IPS-18c (cell line): ENCODE results near the gene CALHM5.

Experiments used
- H3K4me3 ChIP-seq: 2 replicates; pipeline ENCODE4 v1.7.0; 2013; ENCODE audit warnings: low read depth, mild to moderate bottlenecking, low read length, moderate library complexity; ENCODE audit not compliant: insufficient read depth
- H3K9me3 ChIP-seq: one replicate; pipeline ENCODE4 v1.6.1; 2013; ENCODE audit warnings: mild to moderate bottlenecking, low read length, moderate library complexity; ENCODE audit not compliant: control insufficient read depth, insufficient read depth

The CALHM5 gene, protein sequence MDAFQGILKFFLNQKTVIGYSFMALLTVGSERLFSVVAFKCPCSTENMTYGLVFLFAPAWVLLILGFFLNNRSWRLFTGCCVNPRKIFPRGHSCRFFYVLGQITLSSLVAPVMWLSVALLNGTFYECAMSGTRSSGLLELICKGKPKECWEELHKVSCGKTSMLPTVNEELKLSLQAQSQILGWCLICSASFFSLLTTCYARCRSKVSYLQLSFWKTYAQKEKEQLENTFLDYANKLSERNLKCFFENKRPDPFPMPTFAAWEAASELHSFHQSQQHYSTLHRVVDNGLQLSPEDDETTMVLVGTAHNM

DNA sequence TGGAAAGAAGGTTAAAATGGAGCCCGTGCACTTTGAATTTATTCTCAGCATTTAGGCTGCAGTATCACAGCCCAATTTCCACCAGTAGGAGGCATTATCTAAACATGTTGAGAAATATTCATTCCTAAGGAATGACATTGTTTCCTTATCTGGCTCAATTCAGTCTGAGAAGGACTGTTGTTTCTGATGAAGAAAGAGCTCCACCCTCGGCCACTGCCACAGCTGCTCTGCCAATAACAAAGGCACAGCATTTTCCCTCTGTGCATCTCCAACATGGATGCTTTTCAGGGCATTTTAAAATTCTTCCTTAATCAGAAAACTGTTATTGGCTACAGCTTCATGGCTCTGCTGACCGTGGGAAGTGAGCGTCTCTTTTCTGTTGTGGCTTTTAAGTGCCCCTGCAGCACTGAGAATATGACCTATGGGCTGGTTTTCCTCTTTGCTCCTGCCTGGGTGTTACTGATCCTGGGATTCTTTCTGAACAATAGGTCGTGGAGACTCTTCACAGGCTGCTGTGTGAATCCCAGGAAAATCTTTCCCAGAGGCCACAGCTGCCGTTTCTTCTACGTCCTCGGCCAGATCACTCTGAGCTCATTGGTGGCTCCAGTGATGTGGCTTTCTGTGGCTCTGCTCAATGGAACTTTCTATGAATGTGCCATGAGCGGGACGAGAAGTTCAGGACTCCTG, at the start of gene CALHM5:
Gene CALHM5, plus strand, starts transcription at position 216 of the 687 bp plus-strand sequence. Its CDS starts 58 bp downstream, at position 274.
- Histone ChIP-seq H3K9me3 (no peaks in the 10 kb centered on the region), H3K4me3 (no peak within 1 kb of the TSS)

DNA sequence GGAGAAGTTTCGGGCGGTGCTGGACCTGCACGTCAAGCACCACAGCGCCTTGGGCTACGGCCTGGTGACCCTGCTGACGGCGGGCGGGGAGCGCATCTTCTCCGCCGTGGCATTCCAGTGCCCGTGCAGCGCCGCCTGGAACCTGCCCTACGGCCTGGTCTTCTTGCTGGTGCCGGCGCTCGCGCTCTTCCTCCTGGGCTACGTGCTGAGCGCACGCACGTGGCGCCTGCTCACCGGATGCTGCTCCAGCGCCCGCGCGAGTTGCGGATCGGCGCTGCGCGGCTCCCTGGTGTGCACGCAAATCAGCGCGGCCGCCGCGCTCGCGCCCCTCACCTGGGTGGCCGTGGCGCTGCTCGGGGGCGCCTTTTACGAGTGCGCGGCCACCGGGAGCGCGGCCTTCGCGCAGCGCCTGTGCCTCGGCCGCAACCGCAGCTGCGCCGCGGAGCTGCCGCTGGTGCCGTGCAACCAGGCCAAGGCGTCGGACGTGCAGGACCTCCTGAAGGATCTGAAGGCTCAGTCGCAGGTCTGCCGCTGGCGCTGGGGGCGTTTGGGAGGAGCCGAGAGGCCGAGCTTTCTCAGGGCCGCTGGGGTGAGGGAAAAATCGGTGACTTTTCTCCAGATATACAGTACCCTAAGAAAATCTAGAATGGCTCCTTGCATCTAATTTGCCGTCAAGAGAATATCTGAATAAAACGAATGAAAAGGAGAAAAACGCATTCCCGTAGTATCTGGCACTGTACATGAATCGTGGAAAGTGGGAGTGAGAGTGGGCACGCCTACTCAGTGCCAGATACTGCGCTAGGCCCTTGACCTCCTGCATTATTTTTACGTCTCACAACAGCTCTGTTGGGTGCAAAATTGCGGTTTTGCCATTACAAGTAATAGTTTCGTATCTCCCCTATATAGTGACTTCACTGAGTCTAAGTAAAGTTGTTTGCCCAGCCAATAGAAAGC, 49.2 kb upstream of the CALHM5 start:
- Histone ChIP-seq H3K4me3 (peak overlapping the region; percentile 52), H3K9me3 (no peaks in the 10 kb centered on the region)

DNA sequence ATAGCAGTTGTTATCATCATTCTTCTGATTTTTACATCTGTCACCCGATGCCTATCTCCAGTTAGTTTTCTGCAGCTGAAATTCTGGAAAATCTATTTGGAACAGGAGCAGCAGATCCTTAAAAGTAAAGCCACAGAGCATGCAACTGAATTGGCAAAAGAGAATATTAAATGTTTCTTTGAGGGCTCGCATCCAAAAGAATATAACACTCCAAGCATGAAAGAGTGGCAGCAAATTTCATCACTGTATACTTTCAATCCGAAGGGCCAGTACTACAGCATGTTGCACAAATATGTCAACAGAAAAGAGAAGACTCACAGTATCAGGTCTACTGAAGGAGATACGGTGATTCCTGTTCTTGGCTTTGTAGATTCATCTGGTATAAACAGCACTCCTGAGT, 48.1 kb upstream of the CALHM5 start:
- H3K9me3 ChIP-seq: no peaks in the 10 kb centered on the region
- no peak overlapping the region for H3K4me3 ChIP-seq

- Histone ChIP-seq H3K9me3 (no peaks in the 10 kb centered on the region), H3K4me3 (no peak overlapping the region)
Observed at GRCh38 chr6:116465246-116465645, 46.2 kb upstream of the CALHM5 start.

- Histone ChIP-seq H3K4me3 (no peak overlapping the region), H3K9me3 (no peaks in the 10 kb centered on the region)
Observed at GRCh38 chr6:116467096-116467495, 44.3 kb upstream of the CALHM5 start.

DNA sequence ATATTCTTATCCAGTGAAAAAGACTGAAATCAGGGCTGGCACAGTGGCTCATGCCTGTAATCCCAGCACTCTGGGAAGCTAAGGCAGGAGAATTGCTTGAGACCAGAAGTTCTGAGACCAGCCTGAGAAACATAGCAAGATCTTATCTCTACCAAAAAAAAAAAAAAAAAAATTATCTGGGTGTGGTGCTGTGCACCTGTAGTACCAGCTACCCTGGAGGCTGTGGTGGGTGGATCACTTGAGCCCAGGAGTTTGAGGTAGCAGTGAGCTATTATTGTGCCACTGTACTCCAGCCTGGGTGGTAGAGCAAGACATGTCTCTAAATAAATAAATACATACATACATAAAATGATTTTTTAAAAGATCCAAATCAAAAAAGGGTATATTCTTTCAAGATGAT, 43.9 kb upstream of the CALHM5 start:
- H3K4me3 ChIP-seq: no peak overlapping the region
- H3K9me3 ChIP-seq: no peaks in the 10 kb centered on the region

DNA sequence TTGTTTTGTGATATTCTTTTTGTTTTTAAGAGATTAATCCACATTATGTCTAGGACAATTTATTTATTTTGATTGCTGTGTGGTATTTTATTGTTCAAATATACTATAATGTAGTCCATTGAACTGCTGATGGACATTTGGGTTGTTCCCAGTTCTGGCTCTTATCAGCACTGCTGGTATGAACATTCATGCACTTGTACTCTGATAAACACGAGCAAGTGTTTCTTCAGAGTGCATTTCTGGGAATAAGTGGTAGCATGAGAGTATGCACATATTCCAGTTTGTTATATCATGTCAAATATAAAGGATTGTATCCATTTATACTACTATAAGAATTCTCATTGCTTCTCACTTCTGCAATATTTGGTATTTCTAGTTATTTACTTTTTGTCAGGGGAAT, 43.1 kb upstream of the CALHM5 start:
- Histone ChIP-seq H3K9me3 (no peaks in the 10 kb centered on the region), H3K4me3 (no peak overlapping the region)

DNA sequence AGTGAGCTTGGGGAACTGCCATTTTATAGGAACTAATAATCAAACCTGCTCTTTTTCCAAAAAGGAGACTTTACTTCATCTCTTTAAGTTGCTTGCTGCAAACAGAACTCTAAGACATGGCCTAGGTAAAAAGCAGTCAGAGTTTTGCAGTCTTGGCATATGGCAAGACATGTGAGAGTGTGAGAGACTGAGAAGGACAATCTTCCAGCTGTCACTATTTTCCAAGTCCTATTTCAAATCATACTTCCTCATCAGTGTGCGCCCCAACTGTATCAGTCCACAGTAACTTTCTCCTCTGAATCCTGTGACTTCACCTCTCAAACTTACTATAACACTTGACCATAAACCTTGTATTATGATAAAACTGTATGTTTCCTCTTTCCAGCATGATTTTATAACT, 39.9 kb upstream of the CALHM5 start:
- H3K9me3 ChIP-seq: no peaks in the 10 kb centered on the region
- no peak overlapping the region for H3K4me3 ChIP-seq

- Histone ChIP-seq H3K9me3 (no peaks in the 10 kb centered on the region), H3K4me3 (no peak overlapping the region)
Observed at GRCh38 chr6:116472706-116473105, 38.7 kb upstream of the CALHM5 start.

DNA sequence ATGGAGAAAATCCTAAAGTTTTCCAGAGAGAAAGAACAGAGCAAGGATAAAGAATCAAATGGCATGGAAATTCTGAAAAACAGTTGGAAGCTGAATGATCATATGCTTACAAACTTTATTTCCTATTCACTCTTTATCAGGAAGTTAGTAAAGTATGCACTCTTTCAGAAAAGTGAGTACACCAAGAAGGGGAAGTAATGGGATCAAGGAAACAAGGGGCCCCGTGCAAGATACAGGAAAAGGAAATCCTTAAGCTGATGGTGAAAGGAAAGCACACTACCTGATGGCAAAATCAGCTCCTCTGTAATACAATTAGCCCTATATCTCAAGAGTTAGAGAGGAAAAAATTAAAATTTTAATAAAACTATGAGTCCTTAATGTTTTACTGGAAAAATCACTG, 36.3 kb upstream of the CALHM5 start:
- no peaks in the 10 kb centered on the region for H3K9me3 ChIP-seq
- H3K4me3 ChIP-seq: no peak overlapping the region

GRCh38 chr6:116476002-116476678, 35.3 kb upstream of the CALHM5 start:
- Histone ChIP-seq H3K9me3 (no peaks in the 10 kb centered on the region), H3K4me3 (no peak overlapping the region)

DNA sequence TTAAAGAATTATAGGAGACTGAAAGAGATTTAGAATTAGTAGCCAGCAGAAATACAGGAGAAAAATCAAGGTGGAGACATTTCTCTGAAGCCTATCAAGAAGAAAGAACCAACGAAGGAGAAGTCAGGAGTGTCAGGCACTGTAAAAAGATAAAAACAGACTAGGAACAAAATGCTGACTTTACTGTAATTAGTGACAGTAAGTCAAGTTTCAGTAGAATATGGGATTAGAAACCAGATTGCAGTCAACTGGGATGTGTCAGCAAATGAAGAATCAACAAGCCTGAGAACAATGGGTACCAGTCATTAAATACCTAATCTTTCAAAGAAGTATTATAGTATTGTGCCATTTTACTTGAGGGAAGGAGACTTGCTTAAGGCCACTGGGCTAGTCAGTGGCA, 28.7 kb upstream of the CALHM5 start:
- H3K4me3 ChIP-seq: no peak overlapping the region
- no peaks in the 10 kb centered on the region for H3K9me3 ChIP-seq

DNA sequence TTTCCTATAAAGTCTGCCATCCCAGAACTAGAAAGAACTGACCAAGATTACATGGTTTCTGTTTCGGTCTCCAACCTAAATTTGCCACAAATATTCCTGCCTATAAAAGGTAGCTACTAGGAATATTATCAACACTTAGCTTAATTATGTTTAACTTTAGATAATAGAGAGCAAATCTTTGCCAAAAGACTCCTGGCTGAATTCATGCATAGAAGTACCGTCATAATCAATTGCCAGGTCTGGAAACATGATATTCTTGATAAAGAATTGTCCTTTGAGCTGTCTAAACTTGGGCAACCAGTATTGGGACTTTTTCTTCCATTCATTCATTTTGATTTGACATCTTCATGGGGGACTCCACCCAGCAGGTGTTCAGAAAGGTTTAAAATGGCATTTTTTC, 27.8 kb upstream of the CALHM5 start:
- Histone ChIP-seq H3K9me3 (no peaks in the 10 kb centered on the region), H3K4me3 (no peak overlapping the region)

- no peak overlapping the region for H3K4me3 ChIP-seq
- no peaks in the 10 kb centered on the region for H3K9me3 ChIP-seq
Observed at GRCh38 chr6:116485559-116486184, 25.8 kb upstream of the CALHM5 start.

- Histone ChIP-seq H3K9me3 (no peaks in the 10 kb centered on the region), H3K4me3 (no peak overlapping the region)
Observed at GRCh38 chr6:116491610-116492330, 19.7 kb upstream of the CALHM5 start.

DNA sequence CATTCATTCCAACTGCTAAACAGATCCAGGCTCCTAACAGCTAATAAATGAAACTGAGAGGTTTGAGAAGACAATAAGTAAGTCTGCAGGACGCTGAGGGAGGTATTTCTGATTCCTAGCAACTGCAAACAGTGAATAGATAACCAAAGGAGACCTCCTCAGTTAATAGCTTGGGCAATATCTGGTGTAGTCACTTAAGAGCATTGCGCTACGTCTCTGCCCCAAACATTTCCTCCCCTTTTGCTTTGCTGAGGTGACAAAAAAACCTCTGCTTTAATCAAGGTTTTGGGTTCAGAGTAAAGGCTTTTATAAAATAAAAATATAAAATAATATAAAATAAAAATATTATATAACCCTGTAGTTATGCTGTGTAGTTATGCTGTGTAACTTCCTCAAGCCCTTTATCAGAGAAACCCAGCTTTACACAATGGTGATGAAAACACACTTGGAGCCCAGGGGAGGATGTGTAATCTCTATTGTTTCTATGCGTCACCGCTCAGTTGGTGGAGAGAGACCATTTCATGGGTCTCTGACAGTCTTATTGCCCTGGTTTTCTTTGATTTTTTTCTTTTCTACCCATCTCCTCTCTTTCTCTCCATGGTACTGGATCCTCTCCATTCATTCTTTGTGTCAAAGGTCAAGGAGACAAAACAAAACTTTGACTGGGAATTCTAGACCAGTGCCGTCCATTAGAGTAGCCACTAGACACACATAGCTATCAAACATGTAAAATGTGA, 18.9 kb upstream of the CALHM5 start:
- Histone ChIP-seq H3K9me3 (no peaks in the 10 kb centered on the region), H3K4me3 (no peak overlapping the region)
